ENCODE results near the gene DNM1L. TPM values are rescaled to one million over a fixed set of nuclear protein-coding genes. Genes with fewer than 3 reads are reported as not detected.

The DNM1L gene
- total RNA-seq, 1 donor from 2014 or later: 40.9 TPM

DNA sequence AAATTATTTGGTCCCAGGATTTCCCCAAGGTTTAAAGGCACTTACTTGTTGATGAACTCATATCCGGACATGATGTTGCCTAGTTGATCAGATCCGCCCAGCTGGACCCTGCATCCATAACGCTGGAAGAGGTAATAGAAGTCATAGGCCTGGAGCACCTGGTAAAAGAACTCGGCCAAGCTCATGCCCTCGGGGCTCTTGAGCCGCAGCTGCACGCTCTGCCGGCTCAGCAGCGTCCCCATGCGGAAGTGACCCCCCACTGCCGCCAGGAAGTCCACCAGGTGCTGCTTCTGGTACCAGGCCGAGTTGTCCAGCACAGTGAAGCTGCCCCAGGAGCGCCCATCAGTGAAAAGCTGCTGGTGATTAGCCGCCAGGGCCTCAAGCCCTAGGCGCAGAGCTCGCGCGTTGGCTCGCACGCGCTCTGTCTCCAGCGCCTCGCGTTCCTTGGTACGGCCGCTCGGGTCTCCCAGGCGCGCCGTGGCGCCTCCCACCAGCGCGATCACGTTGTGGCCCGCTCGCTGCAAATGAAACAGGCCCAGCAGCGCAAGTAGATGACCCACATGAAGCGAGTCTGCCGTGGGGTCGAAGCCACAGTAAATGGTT lies 76.1 kb downstream of the DNM1L start:
- peaks cover 40% of the 10 kb centered on the region for H3K36me3 ChIP-seq
- intact Hi-C loops (cut with DNase I): no loop called here
- peaks cover 2% of the 10 kb centered on the region for H3K27me3 ChIP-seq (ENCODE audit: low read depth)
- TF ChIP-seq, protein P1, sequence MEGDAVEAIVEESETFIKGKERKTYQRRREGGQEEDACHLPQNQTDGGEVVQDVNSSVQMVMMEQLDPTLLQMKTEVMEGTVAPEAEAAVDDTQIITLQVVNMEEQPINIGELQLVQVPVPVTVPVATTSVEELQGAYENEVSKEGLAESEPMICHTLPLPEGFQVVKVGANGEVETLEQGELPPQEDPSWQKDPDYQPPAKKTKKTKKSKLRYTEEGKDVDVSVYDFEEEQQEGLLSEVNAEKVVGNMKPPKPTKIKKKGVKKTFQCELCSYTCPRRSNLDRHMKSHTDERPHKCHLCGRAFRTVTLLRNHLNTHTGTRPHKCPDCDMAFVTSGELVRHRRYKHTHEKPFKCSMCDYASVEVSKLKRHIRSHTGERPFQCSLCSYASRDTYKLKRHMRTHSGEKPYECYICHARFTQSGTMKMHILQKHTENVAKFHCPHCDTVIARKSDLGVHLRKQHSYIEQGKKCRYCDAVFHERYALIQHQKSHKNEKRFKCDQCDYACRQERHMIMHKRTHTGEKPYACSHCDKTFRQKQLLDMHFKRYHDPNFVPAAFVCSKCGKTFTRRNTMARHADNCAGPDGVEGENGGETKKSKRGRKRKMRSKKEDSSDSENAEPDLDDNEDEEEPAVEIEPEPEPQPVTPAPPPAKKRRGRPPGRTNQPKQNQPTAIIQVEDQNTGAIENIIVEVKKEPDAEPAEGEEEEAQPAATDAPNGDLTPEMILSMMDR (IDR thresholded peaks at IDR 0.05): peak; percentile 70
- peak overlapping the region; percentile 86 for H3K27ac ChIP-seq
- no peaks in the 10 kb centered on the region for H3K9me3 ChIP-seq
- H3K4me3 ChIP-seq: peak overlapping the region; percentile 87
- ATAC-seq (peak; percentile 84 to 92), DNase-seq (peak; percentile 85)
- H3K4me1 ChIP-seq: peaks cover 14% of the 10 kb centered on the region

DNA sequence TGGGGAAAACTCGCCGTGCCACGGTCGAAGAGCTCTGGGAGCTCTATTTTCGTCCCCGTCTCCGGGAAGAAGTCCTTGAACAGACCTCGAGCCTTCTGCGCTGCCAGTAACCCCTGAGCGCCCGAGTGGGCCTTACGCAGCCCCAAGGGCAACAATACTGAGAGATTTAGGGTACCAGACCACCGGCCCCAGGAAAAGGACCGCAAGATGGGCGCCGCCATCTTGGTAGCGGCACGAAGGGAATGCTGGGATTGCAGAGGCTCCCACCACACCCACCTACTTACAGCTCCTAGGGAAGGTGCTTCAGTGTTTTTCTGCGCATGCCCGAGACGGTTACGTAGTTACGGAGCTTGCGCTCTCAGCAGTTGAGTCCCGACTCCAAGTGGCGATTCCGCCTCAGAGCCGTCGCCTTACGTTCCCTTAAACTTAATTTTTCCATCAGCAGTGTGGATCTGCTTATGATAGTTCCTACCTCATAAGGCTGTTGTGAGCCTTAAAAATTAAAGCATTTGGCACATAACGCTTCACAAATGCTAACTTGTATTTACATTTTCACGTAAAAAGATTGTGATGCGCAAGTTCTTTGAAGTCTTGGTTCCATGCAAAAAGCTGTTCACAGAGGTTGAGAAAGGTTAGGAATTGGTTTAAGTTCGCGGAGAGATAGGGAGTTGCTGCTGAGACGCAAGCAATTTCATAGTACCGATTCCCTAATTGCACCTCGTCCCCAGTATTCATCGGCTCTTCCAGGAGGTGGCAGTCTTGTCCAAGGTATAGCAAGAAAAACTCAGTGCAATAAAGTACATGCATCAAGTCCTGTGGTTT lies 76.8 kb downstream of the DNM1L start, which contains the start of gene YARS2:
YARS2 (minus strand) TSS at position 244 of the 822 bp plus-strand sequence; CDS start at position 221, 23 bp downstream.
- intact Hi-C loops (cut with DNase I): no loop called here
- TF ChIP-seq, protein P1 (IDR thresholded peaks at IDR 0.05): peak; percentile 85
- Histone ChIP-seq H3K4me1 (peaks cover 14% of the 10 kb centered on the region), H3K4me3 (peak within 1 kb of the TSS; percentile 87), H3K27me3 (ENCODE audit: low read depth) (peaks cover 3% of the 10 kb centered on the region), H3K9me3 (no peaks in the 10 kb centered on the region), H3K27ac (peak within 1 kb of the TSS; percentile 86), H3K36me3 (peaks cover 33% of the 10 kb centered on the region)
- ATAC-seq (peak; percentile 98 to 99), DNase-seq (peak; percentile 96)

DNA sequence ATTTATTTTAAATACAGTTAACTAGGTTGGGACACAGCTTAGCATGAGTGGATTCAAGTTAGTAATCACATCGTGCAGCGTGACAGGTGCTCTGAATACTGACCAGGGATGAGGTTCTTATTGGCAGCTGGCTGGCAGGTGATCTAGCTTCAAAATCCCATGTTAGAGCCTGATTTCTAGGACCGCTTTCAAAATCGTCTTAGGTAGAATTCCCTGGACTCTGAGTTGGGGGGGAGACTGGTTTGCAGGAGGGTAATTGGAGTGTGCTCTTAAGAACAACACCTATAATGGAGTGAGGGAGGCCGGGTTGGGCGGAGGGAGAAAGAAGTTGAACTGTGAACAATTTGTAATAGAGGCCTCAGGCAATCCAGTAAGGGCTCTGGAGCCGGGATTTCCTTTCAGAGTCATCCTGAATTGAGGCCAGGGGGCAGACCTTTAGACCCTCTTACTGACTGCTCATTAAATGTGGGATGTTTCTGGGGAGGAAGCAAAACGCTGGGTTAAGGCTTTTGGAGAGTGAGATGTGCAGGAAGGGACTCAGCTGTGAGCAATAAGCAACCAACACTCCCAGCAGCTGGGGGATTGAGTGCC lies 77.5 kb downstream of the DNM1L start:
- peaks cover 8% of the 10 kb centered on the region for H3K27me3 ChIP-seq (ENCODE audit: low read depth)
- intact Hi-C loops (cut with DNase I): no loop called here
- ATAC-seq (no peak), DNase-seq (no peak)
- peak overlapping the region; percentile 86 for H3K27ac ChIP-seq
- no peaks in the 10 kb centered on the region for H3K9me3 ChIP-seq
- TF ChIP-seq, protein P1 (IDR thresholded peaks at IDR 0.05): no peak
- H3K4me3 ChIP-seq: peak overlapping the region; percentile 87
- peaks cover 14% of the 10 kb centered on the region for H3K4me1 ChIP-seq
- H3K36me3 ChIP-seq: peaks cover 26% of the 10 kb centered on the region

DNA sequence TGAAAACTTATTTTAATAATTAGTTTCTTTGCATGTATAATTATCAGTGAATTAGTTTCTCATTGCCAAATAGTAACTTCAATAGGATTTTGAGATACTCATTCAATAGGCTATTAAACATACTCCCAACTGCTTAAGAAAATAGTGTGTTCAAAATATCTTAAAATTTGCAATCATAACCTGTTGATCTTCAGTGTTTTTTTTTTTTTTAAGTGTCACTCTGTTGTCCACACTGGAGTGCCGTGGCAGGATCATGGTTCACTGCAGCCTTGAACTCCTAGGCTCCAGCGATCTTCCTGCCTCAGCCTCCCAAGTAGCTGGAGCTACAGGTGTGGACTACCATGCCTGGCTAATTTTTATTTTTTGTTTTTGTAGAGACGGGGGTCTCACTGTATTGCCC lies 78.1 kb downstream of the DNM1L start:
- Histone ChIP-seq H3K27me3 (ENCODE audit: low read depth) (peaks cover 8% of the 10 kb centered on the region), H3K4me3 (no peak overlapping the region), H3K4me1 (peaks cover 14% of the 10 kb centered on the region), H3K9me3 (no peaks in the 10 kb centered on the region), H3K36me3 (peaks cover 20% of the 10 kb centered on the region), H3K27ac (no peak overlapping the region)
- no peak for DNase-seq
- intact Hi-C loops (cut with DNase I): no loop called here
- TF ChIP-seq, protein P1 (IDR thresholded peaks at IDR 0.05): no peak
- ATAC-seq: no peak

DNA sequence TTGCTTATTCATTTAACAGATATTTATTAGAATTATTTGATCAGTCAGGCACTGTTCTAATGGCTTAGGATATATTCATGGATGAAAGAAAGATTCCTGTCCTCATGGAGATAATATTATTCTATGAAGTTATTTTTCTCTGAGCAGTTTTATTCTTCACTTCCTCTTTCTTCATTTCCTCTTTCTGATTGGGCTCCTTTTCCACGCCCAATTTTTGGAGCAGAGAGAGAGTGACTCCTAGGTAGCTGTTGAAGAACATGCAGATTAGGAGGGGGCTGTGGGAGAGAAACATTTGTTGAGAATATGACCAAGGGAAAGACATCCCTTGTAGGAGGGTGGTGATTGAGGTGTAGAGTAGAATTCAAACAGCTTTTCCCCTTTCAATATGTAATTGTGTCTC lies 82.6 kb downstream of the DNM1L start:
- intact Hi-C loops (cut with DNase I): no loop called here
- TF ChIP-seq, protein P1 (IDR thresholded peaks at IDR 0.05): no peak
- peak overlapping the region; percentile 4 for H3K4me3 ChIP-seq
- no peaks in the 10 kb centered on the region for H3K4me1 ChIP-seq
- DNase-seq: no peak
- peaks cover 8% of the 10 kb centered on the region for H3K27me3 ChIP-seq (ENCODE audit: low read depth)
- no peak for ATAC-seq
- no peak overlapping the region for H3K27ac ChIP-seq
- H3K36me3 ChIP-seq: no peaks in the 10 kb centered on the region
- no peaks in the 10 kb centered on the region for H3K9me3 ChIP-seq
